ENCODE data around the gene SYNGR2.

GRCh38 chr17:78125976-78126894 is 42.1 kb upstream of the SYNGR2 start:
- no peak for TF ChIP-seq POLR2AphosphoS5 (IDR thresholded peaks at IDR 0.05)
- no peak for TF ChIP-seq CTCF (IDR thresholded peaks at IDR 0.05)

Measured in prostate gland (tissue), 2 donors.